ENCODE data around the gene AURKAIP1. TPM values are rescaled to one million over a fixed set of nuclear protein-coding genes. Genes with fewer than 3 reads are reported as not detected.
"Not testable (repeated sequence)": the region's sequence is repeated elsewhere in the genome, so short reads cannot be mapped to it uniquely, and the experiment has no call there.

The AURKAIP1 gene
- total RNA-seq, 1 experiment from 2014 or later = 49.1 TPM

GRCh38 chr1:1373815-1374588 lies 1.0 kb downstream of the AURKAIP1 start:
- Histone ChIP-seq H2AFZ (ENCODE audit: low read length) (no peak overlapping the region), H3K27ac (ENCODE audit: low read length) (no peak overlapping the region; the same call in 1 of the 2 replicates), H3K9me2 (replicated peaks; ENCODE audit: insufficient read depth, low read length) (no peaks in the 10 kb centered on the region), H4K20me1 (ENCODE audit: insufficient read depth, low read depth, low read length) (0 out of 2 replicates have a peak, but pooled peaks cover 6% of the 10 kb centered on the region), H3K36me3 (ENCODE audit: insufficient read depth, low read length) (0 out of 2 replicates have a peak, but pooled peaks cover 6% of the 10 kb centered on the region), H3K4me3 (ENCODE audit: low read length) (peak overlapping the region; percentile 95), H3K79me2 (ENCODE audit: low read length) (peaks cover 29% of the 10 kb centered on the region), H3K27me3 (ENCODE audit: low read length) (no peaks in the 10 kb centered on the region), H3K4me2 (ENCODE audit: low read depth, low read length, poor library complexity, severe bottlenecking) (peak overlapping the region; percentile 87), H3K9ac (ENCODE audit: low read length) (peak overlapping the region; percentile 92), H3K4me1 (ENCODE audit: low read length) (peaks cover 35% of the 10 kb centered on the region), H3K9me3 (ENCODE audit: low read length) (no peaks in the 10 kb centered on the region)
- DNase-seq = no peak

GRCh38 chr1:1373051-1373814 lies 1.8 kb downstream of the AURKAIP1 start:
- H3K27me3 ChIP-seq (ENCODE audit: low read length) = no peaks in the 10 kb centered on the region

DNA sequence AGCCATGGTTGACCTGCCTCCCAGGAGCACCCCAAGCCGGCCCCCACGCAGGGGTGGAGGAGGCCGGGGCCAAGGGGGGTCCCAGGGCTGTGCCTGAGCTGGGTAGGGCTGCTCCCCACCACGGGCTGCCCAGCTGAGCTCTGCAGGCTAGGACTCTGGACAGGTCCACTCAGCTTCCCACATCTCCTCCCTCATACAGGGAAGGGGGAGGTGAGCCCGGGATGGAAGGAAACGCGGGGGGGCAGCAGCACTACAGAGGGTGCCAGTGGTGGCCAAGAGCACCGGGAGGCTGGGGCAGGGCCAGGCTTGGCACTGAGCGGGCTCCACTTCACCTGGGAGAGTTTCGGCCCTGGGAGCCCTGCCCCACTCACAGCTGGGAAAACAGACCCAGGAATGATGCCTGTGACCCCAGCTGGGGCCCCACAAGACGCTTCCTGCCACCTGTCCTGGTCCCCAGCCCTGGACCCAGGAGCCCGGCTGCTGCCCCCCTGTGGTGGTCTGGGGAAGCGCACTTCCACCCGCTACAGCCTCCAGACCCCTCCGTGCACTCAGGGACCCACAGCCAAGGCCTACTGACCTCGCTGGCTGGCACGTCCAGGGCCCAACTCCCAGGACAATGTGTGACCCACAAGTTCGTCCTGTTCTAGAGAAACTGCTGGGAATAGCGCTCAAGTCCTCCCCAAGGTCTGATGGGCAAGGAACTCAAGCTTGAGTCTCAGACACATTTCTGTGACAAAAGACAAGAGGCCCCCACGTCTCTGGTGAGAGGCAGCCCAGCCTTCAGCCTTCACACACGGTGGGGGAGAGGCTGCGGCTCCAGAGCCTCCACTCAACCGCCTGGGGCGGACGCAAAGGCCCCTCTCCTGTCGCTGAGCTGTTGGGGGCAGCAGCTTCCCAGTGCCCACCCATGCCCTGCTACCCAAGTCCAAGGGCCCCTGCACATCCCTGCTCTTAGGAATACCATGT lies 3.0 kb downstream of the AURKAIP1 start:
- H3K27ac ChIP-seq (ENCODE audit: low read length) = no peak overlapping the region
- H3K4me3 ChIP-seq (ENCODE audit: low read length) = no peak overlapping the region; the same call in 1 of the 2 replicates
- 0 out of 2 replicates have a peak, but pooled peaks cover 6% of the 10 kb centered on the region for H3K36me3 ChIP-seq (ENCODE audit: insufficient read depth, low read length)
- peaks cover 35% of the 10 kb centered on the region for H3K4me1 ChIP-seq (ENCODE audit: low read length)
- H3K79me2 ChIP-seq (ENCODE audit: low read length) = peaks cover 29% of the 10 kb centered on the region
- peak; percentile 90 for DNase-seq
- peaks cover 4% of the 10 kb centered on the region for H3K9me3 ChIP-seq (ENCODE audit: low read length)
- H3K4me2 ChIP-seq (ENCODE audit: low read depth, low read length, poor library complexity, severe bottlenecking) = peak overlapping the region; percentile 37
- no peaks in the 10 kb centered on the region for H3K27me3 ChIP-seq (ENCODE audit: low read length)
- no peak overlapping the region for H2AFZ ChIP-seq (ENCODE audit: low read length)
- H3K9me2 ChIP-seq (replicated peaks; ENCODE audit: insufficient read depth, low read length) = no peaks in the 10 kb centered on the region
- 0 out of 2 replicates have a peak, but pooled peaks cover 6% of the 10 kb centered on the region for H4K20me1 ChIP-seq (ENCODE audit: insufficient read depth, low read depth, low read length)
- H3K9ac ChIP-seq (ENCODE audit: low read length) = peak overlapping the region; percentile 48

More at GRCh38 chr1:1373051-1373814, 1.8 kb downstream of the AURKAIP1 start:
- Histone ChIP-seq H3K36me3 (ENCODE audit: insufficient read depth, low read length) (0 out of 2 replicates have a peak, but pooled peaks cover 6% of the 10 kb centered on the region), H3K4me2 (ENCODE audit: low read depth, low read length, poor library complexity, severe bottlenecking) (peak overlapping the region; percentile 87), H3K4me3 (ENCODE audit: low read length) (peak overlapping the region; percentile 95; the same call in 1 of the 2 replicates), H4K20me1 (ENCODE audit: insufficient read depth, low read depth, low read length) (0 out of 2 replicates have a peak, but pooled peaks cover 6% of the 10 kb centered on the region), H3K27ac (ENCODE audit: low read length) (no peak overlapping the region), H3K79me2 (ENCODE audit: low read length) (peaks cover 29% of the 10 kb centered on the region), H2AFZ (ENCODE audit: low read length) (no peak overlapping the region), H3K9ac (ENCODE audit: low read length) (peak overlapping the region; percentile 92), H3K9me3 (ENCODE audit: low read length) (no peaks in the 10 kb centered on the region), H3K9me2 (replicated peaks; ENCODE audit: insufficient read depth, low read length) (no peaks in the 10 kb centered on the region), H3K4me1 (ENCODE audit: low read length) (peaks cover 35% of the 10 kb centered on the region)
- DNase-seq = no peak

GRCh38 chr1:1371364-1371745 lies 3.7 kb downstream of the AURKAIP1 start:
- peaks cover 11% of the 10 kb centered on the region for H3K9me3 ChIP-seq (ENCODE audit: low read length)
- no peaks in the 10 kb centered on the region for H3K27me3 ChIP-seq (ENCODE audit: low read length)
- H3K9ac ChIP-seq (ENCODE audit: low read length) = no peak overlapping the region
- no peak for DNase-seq
- H3K36me3 ChIP-seq (ENCODE audit: insufficient read depth, low read length) = 0 out of 2 replicates have a peak, but pooled peaks cover 6% of the 10 kb centered on the region
- H4K20me1 ChIP-seq (ENCODE audit: insufficient read depth, low read depth, low read length) = 0 out of 2 replicates have a peak, but pooled peaks cover 6% of the 10 kb centered on the region
- H3K4me1 ChIP-seq (ENCODE audit: low read length) = peaks cover 33% of the 10 kb centered on the region
- no peak overlapping the region for H3K27ac ChIP-seq (ENCODE audit: low read length)
- H3K9me2 ChIP-seq (replicated peaks; ENCODE audit: insufficient read depth, low read length) = no peaks in the 10 kb centered on the region
- H3K79me2 ChIP-seq (ENCODE audit: low read length) = peaks cover 29% of the 10 kb centered on the region
- no peak overlapping the region for H2AFZ ChIP-seq (ENCODE audit: low read length)
- H3K4me3 ChIP-seq (ENCODE audit: low read length) = no peak overlapping the region; the same call in 1 of the 2 replicates
- no peak overlapping the region for H3K4me2 ChIP-seq (ENCODE audit: low read depth, low read length, poor library complexity, severe bottlenecking)

GRCh38 chr1:1370771-1371300 lies 4.2 kb downstream of the AURKAIP1 start:
- H3K27me3 ChIP-seq (ENCODE audit: low read length) = no peaks in the 10 kb centered on the region
- H3K9me2 ChIP-seq (replicated peaks; ENCODE audit: insufficient read depth, low read length) = no peaks in the 10 kb centered on the region
- 0 out of 2 replicates have a peak, but pooled peaks cover 4% of the 10 kb centered on the region for H3K36me3 ChIP-seq (ENCODE audit: insufficient read depth, low read length)
- H3K27ac ChIP-seq (ENCODE audit: low read length) = no peak overlapping the region
- peaks cover 16% of the 10 kb centered on the region for H3K9me3 ChIP-seq (ENCODE audit: low read length)
- H3K4me3 ChIP-seq (ENCODE audit: low read length) = no peak overlapping the region
- peaks cover 26% of the 10 kb centered on the region for H3K79me2 ChIP-seq (ENCODE audit: low read length)
- H4K20me1 ChIP-seq (ENCODE audit: insufficient read depth, low read depth, low read length) = 0 out of 2 replicates have a peak, but pooled peaks cover 6% of the 10 kb centered on the region
- no peak overlapping the region for H3K4me2 ChIP-seq (ENCODE audit: low read depth, low read length, poor library complexity, severe bottlenecking)
- no peak overlapping the region for H2AFZ ChIP-seq (ENCODE audit: low read length)
- H3K4me1 ChIP-seq (ENCODE audit: low read length) = peaks cover 27% of the 10 kb centered on the region
- H3K9ac ChIP-seq (ENCODE audit: low read length) = no peak overlapping the region
- no peak for DNase-seq

- H3K27ac ChIP-seq (ENCODE audit: low read length); H3K4me3 ChIP-seq (ENCODE audit: low read length); H3K27me3 ChIP-seq (ENCODE audit: low read length); H4K20me1 ChIP-seq (ENCODE audit: insufficient read depth, low read depth, low read length); H3K9ac ChIP-seq (ENCODE audit: low read length); H3K4me2 ChIP-seq (ENCODE audit: low read depth, low read length, poor library complexity, severe bottlenecking); H3K36me3 ChIP-seq (ENCODE audit: insufficient read depth, low read length); DNase-seq; H2AFZ ChIP-seq (ENCODE audit: low read length); H3K9me2 ChIP-seq (replicated peaks; ENCODE audit: insufficient read depth, low read length): not testable (repeated sequence)
- H3K4me1 ChIP-seq (ENCODE audit: low read length) = peaks cover 27% of the 10 kb centered on the region
- H3K9me3 ChIP-seq (ENCODE audit: low read length) = peaks cover 18% of the 10 kb centered on the region
- peaks cover 26% of the 10 kb centered on the region for H3K79me2 ChIP-seq (ENCODE audit: low read length)
Measured at GRCh38 chr1:1370094-1370493, 4.9 kb downstream of the AURKAIP1 start.

DNA sequence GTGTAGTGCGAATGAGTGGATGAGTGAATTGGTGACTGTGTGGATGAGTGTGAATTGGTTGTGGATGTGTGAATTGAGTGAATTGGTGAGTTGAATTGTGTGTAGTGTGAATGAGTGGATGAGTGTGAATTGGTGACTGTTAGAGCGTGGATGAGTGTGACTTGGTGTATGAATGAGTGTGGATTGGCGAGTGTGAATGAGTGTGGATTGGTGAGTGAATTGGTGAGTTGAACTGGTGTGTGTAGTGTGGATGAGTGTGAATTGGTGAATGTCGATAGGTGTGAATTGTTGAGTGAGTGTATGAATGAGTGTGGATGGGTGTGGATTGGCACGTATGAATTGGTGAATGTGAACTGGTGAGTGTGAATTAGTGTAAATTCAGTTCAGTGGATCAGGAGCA lies 7.7 kb downstream of the AURKAIP1 start:
- H3K4me3 ChIP-seq (ENCODE audit: low read length) = no peak overlapping the region
- peaks cover 18% of the 10 kb centered on the region for H3K9me3 ChIP-seq (ENCODE audit: low read length)
- H3K4me2 ChIP-seq (ENCODE audit: low read depth, low read length, poor library complexity, severe bottlenecking) = no peak overlapping the region
- no peak overlapping the region for H2AFZ ChIP-seq (ENCODE audit: low read length)
- no peaks in the 10 kb centered on the region for H3K27me3 ChIP-seq (ENCODE audit: low read length)
- no peaks in the 10 kb centered on the region for H3K9me2 ChIP-seq (replicated peaks; ENCODE audit: insufficient read depth, low read length)
- H3K36me3 ChIP-seq (ENCODE audit: insufficient read depth, low read length) = no peaks in the 10 kb centered on the region
- H4K20me1 ChIP-seq (ENCODE audit: insufficient read depth, low read depth, low read length) = no peaks in the 10 kb centered on the region
- no peak for DNase-seq
- no peak overlapping the region for H3K27ac ChIP-seq (ENCODE audit: low read length)
- H3K79me2 ChIP-seq (ENCODE audit: low read length) = peaks cover 5% of the 10 kb centered on the region; the same call in 1 of the 2 replicates
- H3K4me1 ChIP-seq (ENCODE audit: low read length) = peaks cover 9% of the 10 kb centered on the region
- no peak overlapping the region for H3K9ac ChIP-seq (ENCODE audit: low read length)

Data from Karpas-422 (cell line).